ENCODE data around the gene PNKD.

Gene PNKD

DNA sequence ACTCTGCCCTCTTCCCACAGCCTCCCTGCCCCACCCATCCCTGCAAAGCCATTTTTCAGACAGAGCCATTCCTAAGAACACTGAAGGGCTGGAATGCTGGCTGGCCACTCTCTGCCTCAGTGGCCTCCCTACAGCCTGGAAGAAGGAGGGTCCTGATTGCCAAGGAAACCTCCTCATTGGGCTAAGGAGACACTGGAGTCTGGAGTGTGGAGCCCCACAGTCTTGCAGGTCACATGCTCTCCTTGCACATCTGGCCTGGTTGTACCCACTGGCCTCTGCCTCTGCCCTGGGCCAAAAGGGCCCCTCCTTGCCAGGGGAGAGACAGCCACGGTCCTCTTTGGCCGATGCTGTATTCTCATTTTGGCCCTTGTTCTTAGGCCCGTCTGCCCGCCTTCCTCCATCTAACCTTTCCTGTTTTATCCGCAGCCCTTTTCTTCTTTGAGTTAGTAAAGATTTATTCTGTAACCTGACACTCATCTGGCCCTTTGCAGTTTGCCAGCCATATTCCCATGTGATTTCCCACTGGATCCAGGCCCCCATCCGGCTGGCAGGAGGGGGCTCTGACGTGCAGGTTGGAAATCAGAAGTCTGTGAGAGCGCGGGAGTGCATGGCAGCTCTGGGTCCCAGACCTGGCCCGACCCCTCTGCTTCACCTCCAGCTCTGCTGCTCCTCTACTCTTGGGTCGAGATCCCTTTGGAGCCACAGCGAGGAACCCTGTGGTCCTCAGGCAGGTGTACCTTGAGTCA, 75.3 kb downstream of the PNKD start:
- no peaks in the 10 kb centered on the region for H3K27me3 ChIP-seq

DNA sequence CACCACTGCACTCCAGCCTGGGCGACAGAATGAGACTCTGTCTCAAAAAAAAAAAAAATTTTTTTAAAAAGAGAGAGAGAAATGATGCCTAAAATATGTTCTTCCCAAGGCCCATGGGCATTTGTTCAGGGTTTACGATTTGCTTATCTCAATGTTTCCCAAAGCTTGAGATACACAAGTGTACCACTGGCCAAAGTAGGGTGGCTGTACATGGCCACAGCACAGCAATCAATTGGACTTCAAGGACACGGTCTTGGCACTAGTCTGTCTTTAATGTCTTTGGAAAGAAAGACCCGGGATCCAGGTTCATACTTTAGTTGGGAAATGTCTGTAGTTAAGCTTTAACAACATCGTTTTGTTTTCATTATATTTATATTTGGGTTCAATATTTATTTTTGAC, 76.9 kb downstream of the PNKD start:
- H3K4me1 ChIP-seq: peaks cover 0 to 8% (median 0%) of the 10 kb centered on the region in 10 experiments; a peak in 4 of 20 replicates
- no peak overlapping the region for H3K9ac ChIP-seq
- peaks cover 28 to 43% (median 36%) of the 10 kb centered on the region in 11 experiments for H3K9me3 ChIP-seq (replicated peaks in 1 of 11)
- H3K4me3 ChIP-seq: no peak overlapping the region
- peaks cover 0 to 58% (median 0%) of the 10 kb centered on the region in 11 experiments; a peak in 10 of 22 replicates for H3K36me3 ChIP-seq
- no peak overlapping the region for H3K27ac ChIP-seq
- H3K4me2 ChIP-seq: no peak overlapping the region
- TF ChIP-seq Cebpa-rat (IDR thresholded peaks at IDR 0.05): no peak
- H4K20me1 ChIP-seq: no peaks in the 10 kb centered on the region; a peak in 1 of 22 replicates
- H3K27me3 ChIP-seq: no peaks in the 10 kb centered on the region

More for the DNA sequence above, 75.3 kb downstream of the PNKD start:
- no peak overlapping the region for H3K4me2 ChIP-seq
- H3K4me1 ChIP-seq: peaks cover 0 to 14% (median 7%) of the 10 kb centered on the region in 10 experiments; a peak in 9 of 20 replicates
- TF ChIP-seq Cebpa-rat (IDR thresholded peaks at IDR 0.05): no peak
- no peaks in the 10 kb centered on the region; a peak in 1 of 22 replicates for H4K20me1 ChIP-seq
- H3K9me3 ChIP-seq (replicated peaks in 1 of 11): peaks cover 13 to 28% (median 21%) of the 10 kb centered on the region in 11 experiments
- H3K36me3 ChIP-seq: peaks cover 0 to 73% (median 0%) of the 10 kb centered on the region in 11 experiments; a peak in 10 of 22 replicates
- H3K4me3 ChIP-seq: no peak overlapping the region
- peak overlapping the region in 1 of 11 experiments; percentile 3; a peak in 1 of 22 replicates for H3K9ac ChIP-seq
- no peak overlapping the region for H3K27ac ChIP-seq

GRCh38 chr2:218354045-218354444, 83.7 kb downstream of the PNKD start:
- no peak overlapping the region for H3K9ac ChIP-seq
- no peak overlapping the region for H3K4me3 ChIP-seq
- no peak overlapping the region for H3K27ac ChIP-seq
- H3K4me2 ChIP-seq: no peak overlapping the region
- no peak for TF ChIP-seq Cebpa-rat (IDR thresholded peaks at IDR 0.05)
- no peaks in the 10 kb centered on the region for H4K20me1 ChIP-seq
- H3K9me3 ChIP-seq (replicated peaks in 1 of 11): peaks cover 33 to 54% (median 41%) of the 10 kb centered on the region in 11 experiments
- no peaks in the 10 kb centered on the region for H3K36me3 ChIP-seq
- H3K27me3 ChIP-seq: no peaks in the 10 kb centered on the region
- H3K4me1 ChIP-seq: peaks cover 0 to 34% (median 15%) of the 10 kb centered on the region in 10 experiments; a peak in 17 of 20 replicates

- Histone ChIP-seq H3K4me3 (no peak overlapping the region), H3K36me3 (no peaks in the 10 kb centered on the region), H3K4me1 (peaks cover 9 to 43% (median 24%) of the 10 kb centered on the region in 10 experiments), H3K4me2 (no peak overlapping the region), H3K27ac (no peak overlapping the region), H3K9me3 (replicated peaks in 1 of 11) (peaks cover 24 to 45% (median 32%) of the 10 kb centered on the region in 11 experiments), H3K9ac (no peak overlapping the region), H3K27me3 (no peaks in the 10 kb centered on the region), H4K20me1 (no peaks in the 10 kb centered on the region)
- no peak for TF ChIP-seq Cebpa-rat (IDR thresholded peaks at IDR 0.05)
These were observed 84.6 kb downstream of the PNKD start for GRCh38 chr2:218354850-218355443.

DNA sequence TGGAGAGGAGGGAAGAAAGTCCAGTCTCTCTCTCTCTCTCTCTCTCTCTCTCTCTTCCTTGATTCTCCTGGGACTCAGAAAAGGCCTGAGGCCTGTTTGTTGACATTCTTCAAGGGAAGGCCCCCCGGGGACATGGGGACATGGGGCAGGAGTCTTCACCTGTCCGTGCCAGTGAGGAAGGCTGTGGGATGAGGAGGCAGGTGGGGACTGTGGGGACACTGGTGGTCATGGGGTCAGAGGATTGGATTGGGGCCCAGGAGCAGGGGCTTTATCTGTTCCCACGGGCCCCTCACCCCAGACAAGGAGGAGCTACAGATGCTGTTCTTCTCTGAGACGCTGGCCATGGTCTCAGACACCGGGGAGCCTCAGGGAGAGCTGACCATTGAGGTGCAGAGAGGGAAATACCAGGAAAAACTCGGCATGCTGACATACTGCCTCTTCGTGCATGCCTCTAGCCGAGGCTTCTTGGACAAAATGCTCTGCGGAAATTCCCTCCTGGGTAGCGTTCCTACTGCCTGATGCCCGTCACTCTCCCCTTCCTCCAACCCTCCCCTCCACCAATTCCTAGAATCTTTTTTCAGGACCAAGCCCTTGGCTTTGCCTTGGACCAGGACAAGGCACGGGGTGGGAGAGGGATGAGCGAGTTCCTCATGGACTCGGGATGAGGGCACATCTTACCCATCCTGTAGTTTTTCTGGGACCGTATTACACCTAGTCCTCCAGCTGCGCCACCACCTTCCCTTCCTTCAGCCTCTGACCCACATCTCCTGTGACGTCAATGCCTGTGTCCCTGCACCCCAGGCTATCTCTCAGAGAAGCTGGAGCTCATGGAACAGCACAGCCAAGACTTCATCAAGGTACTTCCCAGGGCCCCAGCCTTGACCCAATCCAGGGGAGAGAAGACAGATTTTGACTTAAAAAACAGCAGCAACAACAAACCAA, 87.2 kb downstream of the PNKD start:
- peak overlapping the region in 9 of 11 experiments; percentile 2 to 59 (median 33); a peak in 11 of 22 replicates for H3K9ac ChIP-seq
- TF ChIP-seq Cebpa-rat (IDR thresholded peaks at IDR 0.05): no peak
- no peak overlapping the region for H3K4me3 ChIP-seq
- H3K36me3 ChIP-seq: no peaks in the 10 kb centered on the region
- H3K9me3 ChIP-seq (replicated peaks in 1 of 11): peaks cover 0 to 19% (median 6%) of the 10 kb centered on the region in 11 experiments; a peak in 16 of 22 replicates
- peak overlapping the region in 9 of 11 experiments; percentile 0 to 68 (median 39); a peak in 9 of 22 replicates for H3K27ac ChIP-seq
- no peaks in the 10 kb centered on the region for H3K27me3 ChIP-seq
- peak overlapping the region in 6 of 11 experiments; percentile 5 to 84 (median 50); a peak in 9 of 22 replicates for H3K4me2 ChIP-seq
- no peaks in the 10 kb centered on the region for H4K20me1 ChIP-seq
- peaks cover 34 to 69% (median 49%) of the 10 kb centered on the region in 10 experiments for H3K4me1 ChIP-seq

GRCh38 chr2:218360453-218360852, 90.1 kb downstream of the PNKD start:
- Histone ChIP-seq H3K4me2 (peak overlapping the region; percentile 53 to 97 (median 73)), H3K27ac (peak overlapping the region in 8 of 11 experiments; percentile 25 to 73 (median 50); a peak in 15 of 22 replicates), H3K9me3 (replicated peaks in 1 of 11) (no peaks in the 10 kb centered on the region), H3K4me3 (no peak overlapping the region), H4K20me1 (no peaks in the 10 kb centered on the region), H3K36me3 (no peaks in the 10 kb centered on the region), H3K27me3 (no peaks in the 10 kb centered on the region), H3K4me1 (peaks cover 48 to 98% (median 71%) of the 10 kb centered on the region in 10 experiments), H3K9ac (peak overlapping the region in 6 of 11 experiments; percentile 1 to 46 (median 28); a peak in 6 of 22 replicates)
- no peak for TF ChIP-seq Cebpa-rat (IDR thresholded peaks at IDR 0.05)

DNA sequence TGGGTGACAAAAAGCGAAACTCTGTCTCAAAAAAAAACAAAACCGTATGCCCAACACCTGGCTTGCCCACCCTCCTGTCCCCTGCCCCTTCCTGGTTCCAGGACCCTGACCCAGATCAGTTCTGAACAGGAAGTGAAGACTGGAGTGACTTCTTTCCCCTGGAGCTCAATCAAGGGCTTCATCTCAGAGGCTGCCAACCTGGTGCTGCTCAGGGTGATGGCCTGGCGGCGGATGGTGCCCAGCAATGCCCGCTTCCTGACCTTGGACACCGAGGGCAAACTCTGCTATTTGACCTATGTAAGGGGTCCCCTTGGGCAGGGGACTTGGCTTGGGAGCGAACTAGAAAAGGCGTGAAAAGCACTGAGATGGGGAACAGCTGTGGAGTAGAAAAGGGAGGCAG, 92.3 kb downstream of the PNKD start:
- Histone ChIP-seq H3K4me1 (peaks cover 49 to 99% (median 83%) of the 10 kb centered on the region in 10 experiments), H3K27me3 (no peaks in the 10 kb centered on the region), H4K20me1 (no peaks in the 10 kb centered on the region), H3K36me3 (peaks cover 0 to 5% (median 0%) of the 10 kb centered on the region in 11 experiments; a peak in 2 of 22 replicates), H3K4me3 (no peak overlapping the region), H3K27ac (peak overlapping the region in 9 of 11 experiments; percentile 14 to 73 (median 48); a peak in 14 of 22 replicates), H3K9me3 (replicated peaks in 1 of 11) (peaks cover 0 to 8% (median 7%) of the 10 kb centered on the region in 11 experiments; a peak in 16 of 22 replicates), H3K9ac (peak overlapping the region in 5 of 11 experiments; percentile 19 to 54 (median 29); a peak in 4 of 22 replicates), H3K4me2 (peak overlapping the region; percentile 45 to 97 (median 72))
- TF ChIP-seq Cebpa-rat (IDR thresholded peaks at IDR 0.05): no peak

DNA sequence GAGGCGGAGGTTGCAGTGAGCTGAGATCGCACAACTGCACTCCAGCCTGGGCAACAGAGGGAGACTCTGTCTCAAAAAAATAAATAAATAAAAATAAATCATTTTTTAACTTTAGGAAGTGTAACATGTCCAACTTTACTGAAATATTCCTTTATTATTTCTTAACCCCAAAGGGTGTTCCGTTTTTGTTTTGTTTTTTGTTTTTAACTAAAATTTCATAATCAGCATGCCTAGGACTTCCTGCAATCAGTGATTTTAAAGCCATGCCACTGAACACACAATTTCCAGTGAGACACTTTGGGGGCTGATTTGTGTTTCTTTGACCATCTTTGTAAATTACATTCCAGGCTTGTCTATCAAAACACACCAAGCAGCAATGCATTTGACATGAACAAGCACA, 93.4 kb downstream of the PNKD start:
- no peak for TF ChIP-seq Cebpa-rat (IDR thresholded peaks at IDR 0.05)
- Histone ChIP-seq H4K20me1 (no peaks in the 10 kb centered on the region), H3K9me3 (replicated peaks in 1 of 11) (peaks cover 0 to 8% (median 7%) of the 10 kb centered on the region in 11 experiments; a peak in 16 of 22 replicates), H3K9ac (peak overlapping the region in 4 of 11 experiments; percentile 7 to 30 (median 22); a peak in 3 of 22 replicates), H3K36me3 (peaks cover 0 to 5% (median 0%) of the 10 kb centered on the region in 11 experiments; a peak in 2 of 22 replicates), H3K4me3 (no peak overlapping the region), H3K4me1 (peaks cover 61 to 96% (median 89%) of the 10 kb centered on the region in 10 experiments), H3K4me2 (peak overlapping the region in 10 of 11 experiments; percentile 45 to 97 (median 73); a peak in 18 of 22 replicates), H3K27ac (peak overlapping the region in 7 of 11 experiments; percentile 7 to 73 (median 32); a peak in 7 of 22 replicates), H3K27me3 (no peaks in the 10 kb centered on the region)
